GM19328 (cell line): Measurements from ENCODE around the gene LHFPL2.

Experiments
- ATAC-seq: cut with Tn5 transposase; IDR thresholded peaks from one replicate; pipeline ENCODE4 v1.9.1; 2021; ENCODE audit warnings: mild to moderate bottlenecking, moderate library complexity; ENCODE audit not compliant: unreplicated experiment

Gene LHFPL2

GRCh38 chr5:78547731-78548615 is 100.6 kb downstream of the LHFPL2 start:
- no peak for ATAC-seq

- no peak for ATAC-seq
Measured at GRCh38 chr5:78547183-78547582, 101.4 kb downstream of the LHFPL2 start.

GRCh38 chr5:78546276-78546996 is 102.1 kb downstream of the LHFPL2 start:
- ATAC-seq = no peak

- no peak for ATAC-seq
Measured at GRCh38 chr5:78545406-78545805, 103.2 kb downstream of the LHFPL2 start.

- ATAC-seq = no peak
Measured at GRCh38 chr5:78544561-78545201, 103.9 kb downstream of the LHFPL2 start.

GRCh38 chr5:78543916-78544315 is 104.7 kb downstream of the LHFPL2 start:
- ATAC-seq = no peak

GRCh38 chr5:78543292-78543691 is 105.3 kb downstream of the LHFPL2 start:
- ATAC-seq = no peak

GRCh38 chr5:78542321-78542840 is 106.2 kb downstream of the LHFPL2 start:
- ATAC-seq = no peak

- no peak for ATAC-seq
Measured at GRCh38 chr5:78541086-78541654, 107.4 kb downstream of the LHFPL2 start.

GRCh38 chr5:78540335-78541085 is 108.1 kb downstream of the LHFPL2 start:
- no peak for ATAC-seq

GRCh38 chr5:78538240-78538850 is 110.2 kb downstream of the LHFPL2 start:
- ATAC-seq = no peak

GRCh38 chr5:78537821-78538220 is 110.8 kb downstream of the LHFPL2 start:
- no peak for ATAC-seq

GRCh38 chr5:78537411-78537810 is 111.2 kb downstream of the LHFPL2 start:
- no peak for ATAC-seq

GRCh38 chr5:78536661-78537196 is 111.8 kb downstream of the LHFPL2 start:
- no peak for ATAC-seq

- ATAC-seq = no peak
Measured at GRCh38 chr5:78534905-78535200, 113.7 kb downstream of the LHFPL2 start.

GRCh38 chr5:78534148-78534904 is 114.2 kb downstream of the LHFPL2 start:
- ATAC-seq = no peak

GRCh38 chr5:78533356-78533755 is 115.2 kb downstream of the LHFPL2 start:
- ATAC-seq = no peak

- ATAC-seq = no peak
Measured at GRCh38 chr5:78530342-78531096, 118.1 kb downstream of the LHFPL2 start.
